Naive thymus-derived CD4-positive, alpha-beta T cell (primary cell): ENCODE results near the gene SLC2A6. TPM values are rescaled to one million over a fixed set of nuclear protein-coding genes. Genes with fewer than 3 reads are reported as not detected.

Source experiments
- ATAC-seq: fragments of 150-1000 bp; cut with Tn5 transposase; 2 replicates; pipeline ENCODE4 v1.10.0; 2021; ENCODE audit warnings: mild to moderate bottlenecking, moderate library complexity
- CTCF ChIA-PET: fragments of 350-600 bp; sonication (Branson Sonifier 250); formaldehyde crosslinking; loops from one replicate; lab custom pipeline; 2021; ENCODE audit warnings: antibody characterized with exemption; lab: Charles Lee
- POLR2A ChIA-PET: fragments of 350-600 bp; sonication (Branson Sonifier 250); formaldehyde crosslinking; loops from one replicate; lab custom pipeline; 2021; ENCODE audit warnings: antibody characterized with exemption, inconsistent platforms; lab: Charles Lee
- DNase-seq, 9 donors: peaks; one replicate each; pipeline versions ENCODE4 v3.0.0 to v3.0.0-alpha.2; 2020 to 2022; ENCODE audit warnings: mixed read lengths in 1 of 9
- H3K27ac ChIP-seq: one replicate; pipeline ENCODE4 v1.7.0; 2013; ENCODE audit warnings: mild to moderate bottlenecking, low read depth, low read length, moderate library complexity
- H3K27me3 ChIP-seq, 2 donors: one replicate each; pipeline ENCODE4 v1.7.0; 2013; ENCODE audit warnings: low read length in 2 of 2, mild to moderate bottlenecking in 2 of 2, moderate library complexity in 2 of 2; ENCODE audit not compliant: control insufficient read depth in 2 of 2, insufficient read depth in 2 of 2
- H3K36me3 ChIP-seq, 3 experiments: 1 replicate in 2 of 3; 2 replicates in 1 of 3; pipeline ENCODE4 v1.7.0; 2013; ENCODE audit warnings: low read length in 3 of 3, mild to moderate bottlenecking in 3 of 3, moderate library complexity in 1 of 3; ENCODE audit not compliant: insufficient read depth in 3 of 3, control insufficient read depth in 2 of 3
- H3K4me1 ChIP-seq, 2 donors: one replicate each; pipeline ENCODE4 v1.7.0; 2013; ENCODE audit warnings: low read length in 2 of 2, mild to moderate bottlenecking in 2 of 2, moderate library complexity in 1 of 2; ENCODE audit not compliant: control insufficient read depth in 2 of 2, insufficient read depth in 2 of 2
- H3K4me3 ChIP-seq: 2 replicates; pipeline ENCODE4 v1.7.0; 2013; ENCODE audit warnings: mild to moderate bottlenecking, low read length
- H3K9me3 ChIP-seq, 3 experiments: 1 replicate in 2 of 3; 2 replicates in 1 of 3; pipeline ENCODE4 v1.7.0; 2013; ENCODE audit warnings: low read length in 3 of 3; ENCODE audit not compliant: control insufficient read depth in 2 of 3
- H3K27ac Mint-ChIP-seq, 9 donors: one replicate each; pipeline ENCODE4 v1.8.0; 2020 to 2022; ENCODE audit warnings: mixed read lengths in 9 of 9, mild to moderate bottlenecking in 8 of 9, moderate library complexity in 5 of 9, inconsistent platforms in 2 of 9
- H3K27me3 Mint-ChIP-seq, 5 donors: one replicate each; pipeline ENCODE4 v1.8.0; 2021 to 2022; ENCODE audit warnings: mixed read lengths in 5 of 5, mild to moderate bottlenecking in 1 of 5
- H3K36me3 Mint-ChIP-seq, 5 donors: one replicate each; pipeline ENCODE4 v1.8.0; 2020 to 2022; ENCODE audit warnings: mixed read lengths in 5 of 5, mild to moderate bottlenecking in 3 of 5, inconsistent platforms in 1 of 5
- H3K4me1 Mint-ChIP-seq, 7 donors: one replicate each; pipeline ENCODE4 v1.8.0; 2020 to 2022; ENCODE audit warnings: mixed read lengths in 7 of 7, mild to moderate bottlenecking in 3 of 7, inconsistent platforms in 1 of 7
- H3K4me3 Mint-ChIP-seq, 10 donors: one replicate each; pipeline ENCODE4 v1.8.0; 2020 to 2022; ENCODE audit warnings: mild to moderate bottlenecking in 10 of 10, mixed read lengths in 10 of 10, moderate library complexity in 6 of 10, inconsistent platforms in 2 of 10
- H3K9me3 Mint-ChIP-seq, 11 donors: one replicate each; pipeline ENCODE4 v1.8.0; 2020 to 2022; ENCODE audit warnings: mixed read lengths in 11 of 11, mild to moderate bottlenecking in 4 of 11, inconsistent platforms in 1 of 11, moderate library complexity in 1 of 11
- intact Hi-C, 2 donors: fragments of 100-400 bp; cut with micrococcal nuclease; formaldehyde crosslinking; loops; one replicate each; pipeline ENCODE4 v1.15.1; 2023
- polyA plus RNA-seq, 2 donors: library from polyadenylated mRNA; unstranded; fragments of 300-500 nt; fragmentation: Illumina TruSeq; gene quantifications; one replicate each; pipeline ENCODE4 v1.2.3, GENCODE V29; 2021
- total RNA-seq, 6 experiments: library from RNA in 5 of 6; stranded (reverse) in 5 of 6; gene quantifications; 1 replicate in 5 of 6; 2 replicates in 1 of 6; pipeline ENCODE4 v1.2.3 and lab custom pipeline; 2021 to 2026

SLC2A6 gene
- total and polyA plus RNA-seq, 7 experiments from 2014 or later: 2.4 to 34.7 (median 3.4) TPM

DNA sequence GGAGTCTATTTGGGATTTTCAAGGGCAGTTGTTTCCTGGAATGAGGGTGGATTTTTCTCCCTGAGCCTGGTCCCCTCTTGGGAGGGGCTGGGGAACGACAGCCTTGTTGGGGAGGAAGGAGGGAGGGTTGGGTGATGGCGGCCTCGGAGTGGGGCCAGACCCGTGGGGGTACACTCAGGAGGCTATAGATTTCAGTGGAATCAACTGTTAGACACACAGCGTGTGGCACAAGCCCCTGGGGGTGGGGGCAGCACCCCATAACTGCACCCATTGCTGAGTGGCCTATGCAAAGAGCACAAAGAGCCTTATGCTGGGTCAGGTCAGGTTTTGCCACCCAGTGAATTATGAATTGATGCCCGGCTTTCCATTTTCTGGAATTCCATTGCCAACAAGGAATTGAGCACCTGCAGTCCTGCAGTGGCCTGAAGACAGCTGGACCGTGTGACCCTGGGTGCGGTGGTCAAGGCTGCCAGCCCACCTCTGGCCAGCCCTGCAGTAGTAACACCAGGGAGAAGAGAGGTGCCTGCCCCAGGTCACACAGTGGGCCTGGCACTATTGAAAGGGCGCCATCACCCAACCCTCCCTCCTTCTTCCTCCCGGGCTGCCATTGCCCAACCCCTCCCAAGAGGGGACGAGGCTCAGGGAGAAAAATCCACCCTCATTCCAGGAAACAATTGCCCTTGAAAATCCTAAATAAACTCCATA, 37.5 kb upstream of the SLC2A6 start:
- no peak overlapping the region for H3K27ac Mint-ChIP-seq
- POLR2A ChIA-PET: no interaction called here
- no peak overlapping the region for H3K4me3 ChIP-seq
- H3K36me3 ChIP-seq: no peaks in the 10 kb centered on the region
- no peaks in the 10 kb centered on the region for H3K27me3 ChIP-seq
- peaks cover 0 to 2% (median 0%) of the 10 kb centered on the region in 7 donors for H3K4me1 Mint-ChIP-seq
- DNase-seq (no peak), ATAC-seq (no peak)
- H3K27ac ChIP-seq: no peak overlapping the region
- H3K9me3 Mint-ChIP-seq: no peaks in the 10 kb centered on the region
- H3K36me3 Mint-ChIP-seq: no peaks in the 10 kb centered on the region
- H3K9me3 ChIP-seq: no peaks in the 10 kb centered on the region
- H3K4me1 ChIP-seq: no peaks in the 10 kb centered on the region
- CTCF ChIA-PET: no interaction called here
- H3K27me3 Mint-ChIP-seq: no peaks in the 10 kb centered on the region
- no peak overlapping the region for H3K4me3 Mint-ChIP-seq
- intact Hi-C loops: no loop called here

DNA sequence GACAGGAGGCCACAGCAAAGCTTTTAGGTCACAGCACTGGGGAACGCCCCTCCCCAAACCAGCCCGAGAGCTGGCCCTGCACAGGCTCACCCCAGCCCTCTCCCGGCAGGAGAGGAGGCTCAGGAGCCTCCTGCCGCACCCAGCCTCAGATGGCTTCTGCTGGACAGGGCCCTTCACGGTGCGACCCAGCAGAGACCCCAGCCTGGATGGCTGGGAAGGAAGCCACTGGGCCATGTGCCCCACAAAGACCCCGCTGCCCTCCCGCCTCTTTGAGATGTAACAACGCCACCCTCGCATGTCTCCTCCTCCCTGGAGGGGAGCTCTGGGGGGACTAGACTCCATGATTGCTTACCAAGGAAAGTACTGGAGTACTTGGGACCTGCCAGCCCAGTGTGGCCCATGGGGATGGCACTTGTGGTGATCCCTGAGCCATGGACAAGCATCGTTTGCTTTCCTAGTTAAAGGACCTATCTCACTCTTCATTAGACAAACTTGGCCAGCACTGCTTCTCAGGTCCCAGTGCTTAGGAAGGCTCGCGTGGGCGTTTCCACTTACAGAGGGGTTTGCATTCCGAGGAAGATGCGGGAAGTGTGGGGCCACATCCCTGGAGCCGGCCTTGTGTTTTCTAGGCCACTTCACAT, 36.8 kb upstream of the SLC2A6 start:
- H3K27ac Mint-ChIP-seq: no peak overlapping the region
- no peak for DNase-seq
- intact Hi-C loops: no loop called here

GRCh38 chr9:133515240-133515610, 36.3 kb upstream of the SLC2A6 start:
- no peaks in the 10 kb centered on the region for H3K27me3 Mint-ChIP-seq
- H3K9me3 Mint-ChIP-seq: no peaks in the 10 kb centered on the region
- no peaks in the 10 kb centered on the region for H3K36me3 ChIP-seq
- ATAC-seq (no peak), DNase-seq (no peak)
- POLR2A ChIA-PET: interaction anchor here (0.6 kb wide), 1 partner anchor 1109 kb away, joined by 3 read pairs; no protein-coding TSS in a partner anchor
- intact Hi-C loops: no loop called here
- H3K4me3 Mint-ChIP-seq: no peak overlapping the region
- CTCF ChIA-PET: no interaction called here
- H3K27ac Mint-ChIP-seq: no peak overlapping the region
- H3K27ac ChIP-seq: no peak overlapping the region
- no peaks in the 10 kb centered on the region for H3K36me3 Mint-ChIP-seq
- no peak overlapping the region for H3K4me3 ChIP-seq
- no peaks in the 10 kb centered on the region for H3K9me3 ChIP-seq
- peaks cover 0 to 7% (median 2%) of the 10 kb centered on the region in 7 donors for H3K4me1 Mint-ChIP-seq
- peaks cover 0 to 1% of the 10 kb centered on the region in 2 donors for H3K4me1 ChIP-seq
- no peaks in the 10 kb centered on the region for H3K27me3 ChIP-seq

More for the DNA sequence above, 36.8 kb upstream of the SLC2A6 start:
- POLR2A ChIA-PET: interaction anchor here (0.6 kb wide), 1 partner anchor 1110 kb away, joined by 3 read pairs; no protein-coding TSS in a partner anchor
- Mint-ChIP-seq H3K4me1 (peaks cover 0 to 2% (median 1%) of the 10 kb centered on the region in 7 donors), H3K36me3 (no peaks in the 10 kb centered on the region), H3K27me3 (no peaks in the 10 kb centered on the region), H3K4me3 (no peak overlapping the region), H3K9me3 (no peaks in the 10 kb centered on the region)
- Histone ChIP-seq H3K27me3 (no peaks in the 10 kb centered on the region), H3K4me1 (no peaks in the 10 kb centered on the region), H3K36me3 (no peaks in the 10 kb centered on the region), H3K4me3 (no peak overlapping the region), H3K9me3 (no peaks in the 10 kb centered on the region), H3K27ac (no peak overlapping the region)
- ATAC-seq: no peak
- CTCF ChIA-PET: no interaction called here

- Mint-ChIP-seq H3K36me3 (no peaks in the 10 kb centered on the region), H3K4me3 (no peak overlapping the region), H3K27ac (no peak overlapping the region), H3K9me3 (no peaks in the 10 kb centered on the region), H3K27me3 (peaks cover 0 to under 1% (median 0%) of the 10 kb centered on the region in 5 donors), H3K4me1 (peaks cover 1 to 12% (median 7%) of the 10 kb centered on the region in 7 donors)
- Histone ChIP-seq H3K36me3 (no peaks in the 10 kb centered on the region), H3K9me3 (no peaks in the 10 kb centered on the region), H3K27ac (no peak overlapping the region), H3K27me3 (no peaks in the 10 kb centered on the region), H3K4me1 (peaks cover 0 to 7% of the 10 kb centered on the region in 2 donors), H3K4me3 (no peak overlapping the region)
- POLR2A ChIA-PET: no interaction called here
- intact Hi-C loops: no loop called here
- ATAC-seq (no peak), DNase-seq (no peak)
- CTCF ChIA-PET: no interaction called here
Measured at GRCh38 chr9:133514460-133515239, 35.8 kb upstream of the SLC2A6 start.

GRCh38 chr9:133513214-133514100, 34.6 kb upstream of the SLC2A6 start:
- DNase-seq (no peak), ATAC-seq (no peak)
- Mint-ChIP-seq H3K27ac (no peak overlapping the region), H3K36me3 (no peaks in the 10 kb centered on the region), H3K4me1 (peaks cover 7 to 23% (median 18%) of the 10 kb centered on the region in 7 donors), H3K4me3 (no peak overlapping the region), H3K27me3 (peaks cover 0 to 5% (median 0%) of the 10 kb centered on the region in 5 donors), H3K9me3 (no peaks in the 10 kb centered on the region)
- no peaks in the 10 kb centered on the region for H3K27me3 ChIP-seq
- no peak overlapping the region for H3K4me3 ChIP-seq
- H3K36me3 ChIP-seq: no peaks in the 10 kb centered on the region
- H3K9me3 ChIP-seq: no peaks in the 10 kb centered on the region
- POLR2A ChIA-PET: no interaction called here
- intact Hi-C loops: no loop called here
- peaks cover 4 to 19% of the 10 kb centered on the region in 2 donors for H3K4me1 ChIP-seq
- CTCF ChIA-PET: no interaction called here
- no peak overlapping the region for H3K27ac ChIP-seq
